ENCODE data around the gene NAA20. TPM values are rescaled to one million over a fixed set of nuclear protein-coding genes. Genes with fewer than 3 reads are reported as not detected.

Gene NAA20
- total RNA-seq, 1 donor from 2014 or later: 44.8 TPM

DNA sequence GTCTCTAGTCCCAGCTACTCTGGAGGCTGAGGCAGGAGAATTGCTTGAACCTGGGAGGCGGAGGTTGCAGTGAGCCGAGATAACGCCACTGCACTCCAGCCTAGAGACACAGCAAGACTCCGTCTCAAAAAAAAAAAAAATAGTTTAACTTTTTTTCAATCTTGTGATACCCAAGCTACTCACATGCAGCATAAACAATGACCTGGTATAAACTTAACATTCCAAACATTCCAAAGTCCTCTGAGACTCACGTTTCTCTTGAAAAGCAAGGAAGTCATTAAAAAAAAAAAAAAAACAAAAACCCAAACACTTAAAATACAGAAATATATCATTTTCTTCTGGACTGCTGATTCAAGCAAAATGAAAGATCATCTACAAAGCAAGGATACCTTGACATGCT lies 20.8 kb downstream of the NAA20 start:
- POLR2A ChIA-PET: no interaction called here
- H3K4me3 Mint-ChIP-seq: no peak overlapping the region
- no peak for ATAC-seq (ENCODE audit: low read depth)
- intact Hi-C loops (cut with micrococcal nuclease): no loop called here
- no peaks in the 10 kb centered on the region for H3K9me3 Mint-ChIP-seq
- DNase-seq: no peak
- peaks cover 92% of the 10 kb centered on the region for H3K36me3 Mint-ChIP-seq (ENCODE audit: low read depth)
- no peaks in the 10 kb centered on the region for H3K4me1 Mint-ChIP-seq
- H3K27ac Mint-ChIP-seq: no peak overlapping the region
- no peaks in the 10 kb centered on the region for H3K27me3 Mint-ChIP-seq
- TF ChIP-seq, protein P1, sequence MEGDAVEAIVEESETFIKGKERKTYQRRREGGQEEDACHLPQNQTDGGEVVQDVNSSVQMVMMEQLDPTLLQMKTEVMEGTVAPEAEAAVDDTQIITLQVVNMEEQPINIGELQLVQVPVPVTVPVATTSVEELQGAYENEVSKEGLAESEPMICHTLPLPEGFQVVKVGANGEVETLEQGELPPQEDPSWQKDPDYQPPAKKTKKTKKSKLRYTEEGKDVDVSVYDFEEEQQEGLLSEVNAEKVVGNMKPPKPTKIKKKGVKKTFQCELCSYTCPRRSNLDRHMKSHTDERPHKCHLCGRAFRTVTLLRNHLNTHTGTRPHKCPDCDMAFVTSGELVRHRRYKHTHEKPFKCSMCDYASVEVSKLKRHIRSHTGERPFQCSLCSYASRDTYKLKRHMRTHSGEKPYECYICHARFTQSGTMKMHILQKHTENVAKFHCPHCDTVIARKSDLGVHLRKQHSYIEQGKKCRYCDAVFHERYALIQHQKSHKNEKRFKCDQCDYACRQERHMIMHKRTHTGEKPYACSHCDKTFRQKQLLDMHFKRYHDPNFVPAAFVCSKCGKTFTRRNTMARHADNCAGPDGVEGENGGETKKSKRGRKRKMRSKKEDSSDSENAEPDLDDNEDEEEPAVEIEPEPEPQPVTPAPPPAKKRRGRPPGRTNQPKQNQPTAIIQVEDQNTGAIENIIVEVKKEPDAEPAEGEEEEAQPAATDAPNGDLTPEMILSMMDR (IDR thresholded peaks at IDR 0.05): no peak
- CTCF ChIA-PET: no interaction called here

DNA sequence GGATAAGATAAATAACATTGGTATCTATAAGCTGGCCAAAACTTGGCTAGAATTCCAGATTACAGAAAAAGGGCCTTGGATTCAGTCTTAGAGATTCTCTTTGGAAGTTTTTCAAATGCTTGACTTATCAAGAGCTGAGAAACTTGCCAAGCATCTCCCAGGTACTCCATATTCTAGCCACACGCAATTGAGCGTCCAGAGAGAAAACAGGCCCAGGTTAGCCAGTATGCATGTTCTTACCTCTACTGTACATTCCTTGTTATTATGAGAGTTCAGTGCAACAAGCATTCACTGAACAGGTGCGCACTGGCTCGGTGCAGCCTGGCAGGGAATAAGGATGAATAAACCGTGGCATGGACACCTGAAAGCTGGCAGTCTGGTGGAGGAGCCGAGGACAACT lies 21.4 kb downstream of the NAA20 start:
- DNase-seq (no peak), ATAC-seq (ENCODE audit: low read depth) (no peak)
- CTCF ChIA-PET: no interaction called here
- TF ChIP-seq, protein P1 (IDR thresholded peaks at IDR 0.05): no peak
- Mint-ChIP-seq H3K4me1 (no peaks in the 10 kb centered on the region), H3K9me3 (no peaks in the 10 kb centered on the region), H3K27ac (no peak overlapping the region), H3K4me3 (no peak overlapping the region), H3K27me3 (no peaks in the 10 kb centered on the region), H3K36me3 (ENCODE audit: low read depth) (peaks cover 95% of the 10 kb centered on the region)
- intact Hi-C loops (cut with micrococcal nuclease): no loop called here
- POLR2A ChIA-PET: no interaction called here

DNA sequence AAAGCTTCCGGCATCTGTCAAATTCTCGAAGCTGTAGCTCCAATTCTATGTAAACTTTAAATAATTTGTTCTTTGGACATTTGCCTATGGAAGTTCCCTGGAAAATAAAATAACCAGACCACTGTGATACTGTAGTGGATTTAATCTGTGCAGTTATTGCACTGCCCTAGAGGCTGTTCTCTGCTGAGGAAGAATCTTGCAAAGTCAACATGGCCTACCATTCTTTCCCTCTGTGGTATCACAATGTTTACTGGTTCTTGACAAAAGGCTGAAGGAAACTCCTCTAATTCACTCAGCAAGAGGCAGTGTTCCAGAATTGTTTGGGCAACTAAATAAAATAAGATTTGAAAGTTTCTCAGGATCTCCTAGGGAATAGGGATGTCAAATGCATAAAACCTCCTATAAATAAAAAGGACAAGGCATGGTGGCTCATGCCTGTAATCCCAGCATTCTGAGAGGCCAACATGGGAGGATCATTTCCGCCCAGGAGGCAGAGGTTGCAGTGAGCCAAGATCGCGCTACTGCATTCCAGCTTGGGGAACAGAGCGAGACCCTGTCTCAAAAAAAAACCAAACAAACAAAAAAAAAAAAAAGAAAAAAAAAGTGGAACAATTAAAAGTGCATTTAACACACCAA lies 22.7 kb downstream of the NAA20 start:
- DNase-seq (no peak), ATAC-seq (ENCODE audit: low read depth) (no peak)
- ChIA-PET CTCF (no interaction called here), POLR2A (no interaction called here)
- H3K4me3 Mint-ChIP-seq: no peak overlapping the region
- H3K4me1 Mint-ChIP-seq: no peaks in the 10 kb centered on the region
- no peaks in the 10 kb centered on the region for H3K9me3 Mint-ChIP-seq
- H3K27me3 Mint-ChIP-seq: no peaks in the 10 kb centered on the region
- no peak overlapping the region for H3K27ac Mint-ChIP-seq
- peaks cover 97% of the 10 kb centered on the region for H3K36me3 Mint-ChIP-seq (ENCODE audit: low read depth)
- intact Hi-C loops (cut with micrococcal nuclease): no loop called here
- TF ChIP-seq, protein P1 (IDR thresholded peaks at IDR 0.05): no peak

DNA sequence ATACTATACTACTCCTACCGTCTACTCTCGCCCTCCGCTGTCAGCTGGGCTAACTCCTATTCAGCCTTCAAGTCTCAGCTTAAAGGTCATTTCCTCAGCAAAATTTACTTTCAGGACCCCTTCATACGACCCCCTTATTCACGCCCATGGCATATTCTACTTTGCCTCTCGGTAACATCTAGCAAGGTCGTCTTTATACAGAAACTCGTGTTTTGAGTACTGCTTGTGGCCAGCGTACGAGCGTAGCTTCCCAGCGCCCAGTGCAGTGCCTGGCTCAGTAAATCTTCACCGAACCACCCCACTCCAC lies 34.6 kb downstream of the NAA20 start:
- POLR2A ChIA-PET: interaction anchor here (0.6 to 2.8 kb wide), 7 partner anchors 32 to 1544 kb away, joined by 3 to 29 read pairs (median 5); partner anchors contain the start of genes NAA20 and SEC23B
- Mint-ChIP-seq H3K27me3 (no peaks in the 10 kb centered on the region), H3K27ac (peak overlapping the region; percentile 93), H3K9me3 (no peaks in the 10 kb centered on the region), H3K36me3 (ENCODE audit: low read depth) (peaks cover 47% of the 10 kb centered on the region), H3K4me3 (peak overlapping the region; percentile 96), H3K4me1 (peaks cover 26% of the 10 kb centered on the region)
- CTCF ChIA-PET: interaction anchor here (1.0 to 1.8 kb wide), 2 partner anchors 149 to 359 kb away, joined by 4 to 7 read pairs; no protein-coding TSS in a partner anchor
- DNase-seq: no peak
- no peak for ATAC-seq (ENCODE audit: low read depth)
- TF ChIP-seq, protein P1 (IDR thresholded peaks at IDR 0.05): no peak
- intact Hi-C loops (cut with micrococcal nuclease): loop anchor here (1.0 to 10.0 kb wide), 12 partner anchors 34 to 1763 kb away; partner anchors contain the start of genes NAA20, RALGAPA2, SEC23B and SMIM26

DNA sequence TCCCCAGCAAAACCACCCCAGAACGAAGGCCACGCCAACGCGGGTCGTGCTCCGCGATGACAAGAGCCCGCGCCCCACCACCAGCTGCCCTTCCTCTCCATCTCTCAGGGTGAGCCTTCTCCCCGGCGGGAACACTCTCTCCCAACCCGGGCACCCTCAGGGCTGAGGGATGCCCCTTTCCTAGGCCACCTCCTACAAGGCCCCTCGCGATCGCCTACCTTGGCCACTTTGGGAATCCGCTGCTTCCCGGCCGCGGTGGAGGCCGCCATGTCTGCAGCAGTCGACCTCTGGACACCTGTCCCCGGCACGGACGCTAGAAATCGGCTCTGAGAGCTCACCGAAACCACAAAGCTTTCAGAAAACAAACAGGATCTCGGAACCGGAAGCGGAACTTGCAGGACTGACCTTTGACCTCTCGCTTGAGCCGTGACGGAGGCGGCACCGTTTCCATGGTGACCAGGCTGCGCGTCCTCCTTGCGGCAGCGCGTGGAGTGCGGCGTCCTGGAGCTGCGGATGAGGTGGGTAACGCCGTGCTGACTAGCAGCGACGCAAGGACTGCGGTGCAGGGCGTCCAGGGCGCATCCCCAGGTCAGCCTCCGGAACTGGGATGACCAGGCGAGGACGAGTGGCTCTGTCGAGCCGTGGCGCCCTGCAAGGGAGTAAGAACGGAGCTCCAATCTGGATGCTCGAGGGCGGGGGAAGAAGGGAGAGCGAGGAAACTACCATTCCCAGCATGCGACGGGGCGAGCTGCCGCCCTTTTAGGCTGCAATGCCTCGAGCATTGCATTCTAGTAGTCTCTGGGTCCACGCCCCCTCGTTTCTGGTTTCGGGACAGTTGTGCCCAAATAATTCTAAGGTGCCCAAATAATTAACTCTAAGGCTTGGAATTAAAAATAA lies 35.2 kb downstream of the NAA20 start, which contains the start of the genes CFAP61 and CRNKL1:
CFAP61 (plus strand) TSS at position 459 of the 897 bp plus-strand sequence. CDS start 4,122 bp downstream, outside the sequence.
CRNKL1 (minus strand) TSS at position 393 of the 897 bp plus-strand sequence; CDS start at position 269, 124 bp downstream.
- ATAC-seq (ENCODE audit: low read depth): peak; percentile 94
- DNase-seq: peak; percentile 94
- Mint-ChIP-seq H3K27ac (peak within 1 kb of the TSS; percentile 93), H3K9me3 (no peaks in the 10 kb centered on the region), H3K36me3 (ENCODE audit: low read depth) (peaks cover 43% of the 10 kb centered on the region), H3K27me3 (no peaks in the 10 kb centered on the region), H3K4me3 (peak within 1 kb of the TSS; percentile 96), H3K4me1 (peaks cover 26% of the 10 kb centered on the region)
- intact Hi-C loops (cut with micrococcal nuclease): loop anchor here (1.0 to 10.0 kb wide), 12 partner anchors 35 to 1764 kb away; partner anchors contain the start of genes NAA20, RALGAPA2, SEC23B and SMIM26
- POLR2A ChIA-PET: interaction anchor here (0.5 to 2.8 kb wide), 15 partner anchors 9 to 1764 kb away, joined by 3 to 29 read pairs (median 5); partner anchors contain the start of genes NAA20, RALGAPA2, SEC23B and ZNF133
- CTCF ChIA-PET: interaction anchor here (1.0 to 1.8 kb wide), 4 partner anchors 11 to 359 kb away, joined by 3 to 7 read pairs (median 5); partner anchors contain the start of gene NAA20
- TF ChIP-seq, protein P1 (IDR thresholded peaks at IDR 0.05): no peak

All from activated B cell treated with CpG ODN at 0.5 μM for 24 hours (primary cell).